Keratinocyte (primary cell): ENCODE measurements around the gene ATP5F1C. TPM values are rescaled to one million over a fixed set of nuclear protein-coding genes. Genes with fewer than 3 reads are reported as not detected.

ENCODE experiments used
- DNase-seq: peaks from one replicate; pipeline ENCODE4 v3.0.0-alpha.2; 2011; ENCODE audit warnings: low read depth, missing footprints, low spot score
- FAIRE-seq: peaks from 2 replicates; lab custom pipeline; 2011; peaks lifted over from hg19 to GRCh38; lab: Jason Lieb, UNC
- H2AFZ ChIP-seq: 2 replicates; pipeline ENCODE4 v1.6.0; 2012; ENCODE audit warnings: low read length, control low read depth, inconsistent platforms; ENCODE audit not compliant: control insufficient read depth
- H3K27ac ChIP-seq: 2 replicates; pipeline ENCODE4 v1.5.1; 2011; ENCODE audit warnings: low read length; ENCODE audit not compliant: control insufficient read depth, insufficient read depth
- H3K27me3 ChIP-seq: 3 replicates; pipeline ENCODE4 v1.6.0; 2011; ENCODE audit warnings: low read length; ENCODE audit not compliant: control insufficient read depth, insufficient read depth; ENCODE audit errors: extremely low read depth
- H3K36me3 ChIP-seq, 2 experiments: 2 replicates in 1 of 2; 3 replicates in 1 of 2; pipeline ENCODE4 v1.5.1; 2011; ENCODE audit warnings: low read length in 2 of 2, mild to moderate bottlenecking in 1 of 2; ENCODE audit not compliant: control insufficient read depth in 2 of 2, insufficient read depth in 2 of 2; ENCODE audit errors: extremely low read depth in 1 of 2
- H3K4me1 ChIP-seq: 3 replicates; pipeline ENCODE4 v1.5.1; 2011; ENCODE audit warnings: low read length; ENCODE audit not compliant: control insufficient read depth, insufficient read depth; ENCODE audit errors: extremely low read depth
- H3K4me2 ChIP-seq: 3 replicates; pipeline ENCODE4 v1.6.0; 2011; ENCODE audit warnings: low read depth, low read length; ENCODE audit not compliant: control insufficient read depth, insufficient read depth; ENCODE audit errors: extremely low read depth
- H3K4me3 ChIP-seq, 3 experiments: fragments of 200-600 bp in 1 of 3; sonication (generic) in 1 of 3; 2 replicates in 2 of 3; 3 replicates in 1 of 3; pipeline ENCODE4 v1.5.1; 2011 to 2016; ENCODE audit warnings: low read length in 3 of 3, mild to moderate bottlenecking in 3 of 3, control low read depth in 2 of 3, inconsistent platforms in 1 of 3, low read depth in 1 of 3, mixed read lengths in 1 of 3, mixed run types in 1 of 3, moderate library complexity in 1 of 3; ENCODE audit not compliant: control insufficient read depth in 2 of 3, insufficient read depth in 2 of 3; ENCODE audit errors: extremely low read depth in 1 of 3
- H3K79me2 ChIP-seq: 2 replicates; pipeline ENCODE4 v1.6.0; 2012; ENCODE audit warnings: low read length; ENCODE audit not compliant: control insufficient read depth, insufficient read depth
- H3K9ac ChIP-seq: 3 replicates; pipeline ENCODE4 v1.6.0; 2011; ENCODE audit warnings: low read length; ENCODE audit not compliant: control insufficient read depth, insufficient read depth; ENCODE audit errors: extremely low read depth
- H3K9me1 ChIP-seq: 3 replicates; pipeline ENCODE4 v1.6.0; 2011; ENCODE audit warnings: low read length; ENCODE audit not compliant: control insufficient read depth, insufficient read depth; ENCODE audit errors: extremely low read depth
- H3K9me3 ChIP-seq: 2 replicates; pipeline ENCODE4 v1.5.1; 2012; ENCODE audit warnings: low read depth, low read length; ENCODE audit not compliant: control insufficient read depth
- H4K20me1 ChIP-seq: 3 replicates; pipeline ENCODE4 v1.6.0; 2011; ENCODE audit warnings: low read length; ENCODE audit not compliant: control insufficient read depth, insufficient read depth; ENCODE audit errors: extremely low read depth
- EZH2 ChIP-seq: IDR thresholded peaks from one replicate; pipeline ENCODE4 v1.6.1; 2012; ENCODE audit warnings: inconsistent platforms, mild to moderate bottlenecking, low read length, moderate library complexity
- dilution Hi-C: fragments of 300-500 bp; cut with MboI; formaldehyde crosslinking; loops from one replicate; pipeline ENCODE4 v1.7.0; 2020; ENCODE audit warnings: low sequenced_read_pairs; ENCODE audit not compliant: extremely low pct_ligation_motif_present
- polyA plus RNA-seq, 5 experiments: library from polyadenylated mRNA; depleted of rRNA in 3 of 5; stranded (reverse) in 3 of 5; stranded (forward) in 1 of 5; unstranded in 1 of 5; fragments of >200 nt; gene quantifications; 1 replicate in 1 of 5; 2 replicates in 3 of 5; 3 replicates in 1 of 5; pipeline versions ENCODE4 v1.2.1 to v1.2.3, GENCODE V29; 2011 to 2012; ENCODE audit warnings: missing spikeins in 2 of 5, low read depth in 1 of 5, low replicate concordance in 1 of 5
- TF ChIP-seq, protein P1 (sequence below), 3 experiments: IDR thresholded peaks in 1 of 3; conservative IDR thresholded peaks in 1 of 3; optimal IDR thresholded peaks in 1 of 3; 2 replicates in 2 of 3; 3 replicates in 1 of 3; pipeline versions ENCODE3 to v1.5.1; 2011; ENCODE audit warnings: low read length in 3 of 3, mild to moderate bottlenecking in 3 of 3, moderate library complexity in 2 of 3, control low read depth in 1 of 3, inconsistent platforms in 1 of 3; ENCODE audit not compliant: insufficient read depth in 2 of 3; ENCODE audit errors: extremely low read depth in 1 of 3

Gene ATP5F1C
- polyA plus RNA-seq, 1 donor (not counting 4 experiments of a cell fraction or from before 2014, with no cell fraction given): 496 TPM

DNA sequence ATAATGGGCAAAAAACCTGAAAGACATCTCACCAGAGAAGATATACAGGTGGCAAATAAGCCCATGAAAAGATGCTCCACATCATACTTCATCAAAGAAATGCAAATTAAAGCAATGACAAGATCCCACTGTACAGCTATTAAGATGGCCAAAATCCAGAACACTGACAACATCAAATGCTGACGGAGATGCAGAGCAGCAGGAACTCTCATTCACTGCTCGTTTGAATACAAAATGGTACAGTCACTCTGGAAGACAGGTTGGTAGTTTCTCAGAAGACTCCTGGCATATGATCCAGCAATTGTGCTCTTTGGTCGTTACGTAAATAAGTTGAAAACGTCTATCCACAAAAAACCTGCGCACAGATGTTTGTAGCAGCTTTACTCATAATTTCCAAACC lies 35.7 kb upstream of the ATP5F1C start:
- H4K20me1 ChIP-seq: no peaks in the 10 kb centered on the region
- H3K27me3 ChIP-seq: no peaks in the 10 kb centered on the region
- no peak overlapping the region for H3K4me2 ChIP-seq
- H3K36me3 ChIP-seq: peaks cover 7 to 13% of the 10 kb centered on the region in 2 experiments
- H2AFZ ChIP-seq: no peak overlapping the region
- dilution Hi-C loops: no loop called here
- H3K4me1 ChIP-seq: no peaks in the 10 kb centered on the region
- no peaks in the 10 kb centered on the region for H3K9me3 ChIP-seq
- FAIRE-seq (no peak), DNase-seq (no peak)
- no peaks in the 10 kb centered on the region for H3K79me2 ChIP-seq
- no peak overlapping the region for H3K27ac ChIP-seq
- no peak overlapping the region for H3K9ac ChIP-seq
- no peaks in the 10 kb centered on the region for H3K9me1 ChIP-seq
- H3K4me3 ChIP-seq: no peak overlapping the region
- TF ChIP-seq, protein P1, sequence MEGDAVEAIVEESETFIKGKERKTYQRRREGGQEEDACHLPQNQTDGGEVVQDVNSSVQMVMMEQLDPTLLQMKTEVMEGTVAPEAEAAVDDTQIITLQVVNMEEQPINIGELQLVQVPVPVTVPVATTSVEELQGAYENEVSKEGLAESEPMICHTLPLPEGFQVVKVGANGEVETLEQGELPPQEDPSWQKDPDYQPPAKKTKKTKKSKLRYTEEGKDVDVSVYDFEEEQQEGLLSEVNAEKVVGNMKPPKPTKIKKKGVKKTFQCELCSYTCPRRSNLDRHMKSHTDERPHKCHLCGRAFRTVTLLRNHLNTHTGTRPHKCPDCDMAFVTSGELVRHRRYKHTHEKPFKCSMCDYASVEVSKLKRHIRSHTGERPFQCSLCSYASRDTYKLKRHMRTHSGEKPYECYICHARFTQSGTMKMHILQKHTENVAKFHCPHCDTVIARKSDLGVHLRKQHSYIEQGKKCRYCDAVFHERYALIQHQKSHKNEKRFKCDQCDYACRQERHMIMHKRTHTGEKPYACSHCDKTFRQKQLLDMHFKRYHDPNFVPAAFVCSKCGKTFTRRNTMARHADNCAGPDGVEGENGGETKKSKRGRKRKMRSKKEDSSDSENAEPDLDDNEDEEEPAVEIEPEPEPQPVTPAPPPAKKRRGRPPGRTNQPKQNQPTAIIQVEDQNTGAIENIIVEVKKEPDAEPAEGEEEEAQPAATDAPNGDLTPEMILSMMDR (optimal IDR thresholded peaks at IDR 0.05 in 1 of 3, IDR thresholded peaks at IDR 0.05 in 1 of 3, conservative IDR thresholded peaks at IDR 0.05 in 1 of 3; ENCODE audit: extremely low read depth in 1 of 3, insufficient read depth in 2 of 3, low read length in 3 of 3): no peak
- TF ChIP-seq EZH2: no peak

DNA sequence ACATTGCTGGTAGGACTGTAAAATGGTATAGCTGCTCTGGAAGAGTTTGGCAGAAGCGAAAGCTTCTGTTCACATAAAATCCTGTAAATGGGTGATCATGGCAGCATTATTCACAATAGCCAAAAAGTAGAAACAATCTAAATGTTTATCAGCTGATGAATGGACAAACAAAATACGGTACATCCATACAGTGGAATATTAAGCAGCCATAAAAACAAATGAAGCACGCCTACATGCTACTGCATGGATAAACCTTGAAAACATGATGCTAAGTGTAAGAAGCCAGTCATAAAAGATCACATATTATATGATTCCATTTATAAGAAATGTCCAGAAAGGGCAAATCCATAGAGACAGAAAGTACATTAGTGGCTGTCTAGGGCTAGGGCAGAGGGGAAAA lies 32.9 kb upstream of the ATP5F1C start:
- Histone ChIP-seq H3K36me3 (peaks cover 9 to 20% of the 10 kb centered on the region in 2 experiments), H3K4me1 (no peaks in the 10 kb centered on the region), H3K9me1 (no peaks in the 10 kb centered on the region), H3K27ac (no peak overlapping the region), H3K9me3 (no peaks in the 10 kb centered on the region), H3K4me3 (no peak overlapping the region), H3K79me2 (no peaks in the 10 kb centered on the region), H3K9ac (no peak overlapping the region), H3K27me3 (no peaks in the 10 kb centered on the region), H2AFZ (no peak overlapping the region), H4K20me1 (no peaks in the 10 kb centered on the region), H3K4me2 (no peak overlapping the region)
- no peak for DNase-seq
- no peak for TF ChIP-seq EZH2
- TF ChIP-seq, protein P1 (optimal IDR thresholded peaks at IDR 0.05 in 1 of 3, IDR thresholded peaks at IDR 0.05 in 1 of 3, conservative IDR thresholded peaks at IDR 0.05 in 1 of 3; ENCODE audit: extremely low read depth in 1 of 3, insufficient read depth in 2 of 3, low read length in 3 of 3): no peak
- FAIRE-seq: no peak
- dilution Hi-C loops: no loop called here
